Epithelial cell of esophagus (primary cell): ENCODE results near the gene SLIT3.

Experiments used
- DNase-seq: peaks from one replicate; pipeline ENCODE4 v3.0.0; 2010; ENCODE audit warnings: low read depth
- H3K4me3 ChIP-seq: 2 replicates; pipeline ENCODE4 v1.5.1; 2011; ENCODE audit warnings: mild to moderate bottlenecking, low read length, control low read depth
- CTCF ChIP-seq: IDR thresholded peaks from 2 replicates; pipeline ENCODE4 v1.5.1; 2011; ENCODE audit warnings: low read depth, mild to moderate bottlenecking, low read length, control low read depth, inconsistent platforms; ENCODE audit not compliant: insufficient read depth; ENCODE audit errors: missing control alignments

The SLIT3 gene

GRCh38 chr5:169339869-169340268 lies 38.9 kb upstream of the SLIT3 start:
- H3K4me3 ChIP-seq = no peak overlapping the region
- no peak for TF ChIP-seq CTCF
- no peak for DNase-seq

DNA sequence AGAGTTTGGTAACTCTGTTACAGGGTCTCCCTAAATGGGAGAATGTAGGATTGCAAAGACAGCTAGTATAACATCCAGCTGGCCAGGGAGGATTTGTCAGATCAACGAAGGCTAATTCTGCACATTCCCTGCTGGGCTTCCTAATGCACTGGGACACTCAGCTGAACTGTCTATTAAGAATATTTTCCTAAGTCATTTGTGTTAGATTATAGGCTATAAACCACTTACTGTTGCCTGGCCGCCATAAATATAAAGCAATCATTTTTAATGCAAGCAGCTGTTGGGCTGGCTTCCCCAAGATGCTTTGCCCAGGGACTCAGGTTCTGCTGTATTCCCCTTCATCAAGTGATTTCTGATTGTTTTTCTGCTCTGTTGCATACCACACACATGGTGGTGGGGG lies 35.3 kb upstream of the SLIT3 start:
- no peak for DNase-seq
- H3K4me3 ChIP-seq = no peak overlapping the region
- TF ChIP-seq CTCF = no peak

DNA sequence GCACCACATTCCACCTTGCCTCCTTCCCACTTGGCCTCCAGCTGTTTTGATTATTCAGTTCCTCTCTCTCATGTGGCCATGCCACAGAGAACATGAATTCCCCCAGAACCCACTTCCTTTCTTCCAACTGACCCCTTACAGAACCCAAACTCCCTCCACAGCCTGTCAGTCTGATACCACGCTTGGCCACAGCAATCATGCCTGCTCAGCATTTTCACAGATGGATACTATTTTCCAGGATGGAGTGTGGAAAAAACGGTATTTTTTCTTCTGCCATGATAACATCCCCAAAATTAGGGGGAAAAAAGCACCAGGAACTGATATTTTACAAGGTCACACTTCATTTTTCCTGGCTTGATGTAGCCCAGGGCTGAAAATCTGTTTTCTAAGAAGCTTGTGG lies 34.9 kb upstream of the SLIT3 start:
- no peak overlapping the region for H3K4me3 ChIP-seq
- TF ChIP-seq CTCF = no peak
- DNase-seq = no peak

DNA sequence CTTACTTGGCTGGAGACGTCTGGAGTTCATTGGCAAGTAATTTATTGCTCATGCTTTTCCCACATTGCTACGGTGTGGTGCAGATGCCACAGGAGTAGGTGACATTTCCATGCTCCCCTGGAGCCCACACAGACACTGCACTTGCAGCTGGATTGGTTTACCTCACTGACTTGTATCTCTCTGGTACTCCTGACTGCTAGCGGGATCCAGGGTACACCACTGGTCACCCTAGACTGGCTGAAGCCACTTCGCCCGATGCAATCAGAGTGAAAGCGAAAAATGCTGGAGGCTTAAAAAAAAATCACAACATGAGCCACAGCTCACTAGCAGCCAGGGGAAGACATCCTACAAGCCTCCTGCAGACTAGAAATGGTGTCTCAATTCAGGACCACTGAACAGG lies 32.6 kb upstream of the SLIT3 start:
- no peak overlapping the region for H3K4me3 ChIP-seq
- no peak for TF ChIP-seq CTCF
- DNase-seq = no peak

- DNase-seq = no peak
- H3K4me3 ChIP-seq = no peak overlapping the region
- TF ChIP-seq CTCF = peak; percentile 14
Measured at GRCh38 chr5:169331292-169331852, 30.4 kb upstream of the SLIT3 start.

- no peak for TF ChIP-seq CTCF
- no peak overlapping the region for H3K4me3 ChIP-seq
- DNase-seq = no peak
Measured at GRCh38 chr5:169328401-169328800, 27.5 kb upstream of the SLIT3 start.

DNA sequence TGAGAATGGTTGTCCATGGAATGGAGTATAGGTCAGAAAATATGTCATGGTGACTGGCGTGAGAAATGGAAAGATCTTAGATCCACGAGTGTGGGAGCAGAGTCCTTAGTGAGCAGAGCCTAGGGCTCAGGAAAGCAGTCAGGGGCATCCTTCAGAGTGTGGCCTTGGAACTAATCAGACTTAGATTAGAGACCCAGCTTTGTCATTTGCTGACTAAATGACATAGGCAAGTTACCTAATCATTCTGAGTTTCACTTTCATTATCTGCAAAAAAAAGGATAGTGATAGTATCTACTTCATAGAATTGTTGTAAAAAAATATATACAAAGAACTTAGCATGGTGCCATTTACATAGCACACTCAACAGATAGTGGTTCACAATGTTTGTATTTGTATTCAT lies 24.3 kb upstream of the SLIT3 start:
- no peak for TF ChIP-seq CTCF
- H3K4me3 ChIP-seq = no peak overlapping the region
- DNase-seq = no peak
